CD1c-positive myeloid dendritic cell (primary cell): ENCODE data around the gene MINAR2.

Source experiments
- DNase-seq: peaks from one replicate; pipeline ENCODE4 v3.0.0-alpha.2; 2016; ENCODE audit errors: extremely low spot score

MINAR2 gene

GRCh38 chr5:129771058-129771838 lies 23.4 kb downstream of the MINAR2 start:
- peak; percentile 47 for DNase-seq

GRCh38 chr5:129773376-129773775 lies 25.5 kb downstream of the MINAR2 start:
- no peak for DNase-seq

GRCh38 chr5:129781594-129781993 lies 33.7 kb downstream of the MINAR2 start:
- DNase-seq = no peak

- no peak for DNase-seq
Measured at GRCh38 chr5:129803403-129803802, 55.5 kb downstream of the MINAR2 start.

GRCh38 chr5:129804705-129805104 lies 56.8 kb downstream of the MINAR2 start:
- DNase-seq = no peak

GRCh38 chr5:129807162-129807814 lies 59.4 kb downstream of the MINAR2 start:
- DNase-seq = no peak
